ENCODE data around the gene TOP3A. TPM values are rescaled to one million over a fixed set of nuclear protein-coding genes. Genes with fewer than 3 reads are reported as not detected.

Gene TOP3A
- polyA plus RNA-seq, 1 experiment, result 11.9 TPM

DNA sequence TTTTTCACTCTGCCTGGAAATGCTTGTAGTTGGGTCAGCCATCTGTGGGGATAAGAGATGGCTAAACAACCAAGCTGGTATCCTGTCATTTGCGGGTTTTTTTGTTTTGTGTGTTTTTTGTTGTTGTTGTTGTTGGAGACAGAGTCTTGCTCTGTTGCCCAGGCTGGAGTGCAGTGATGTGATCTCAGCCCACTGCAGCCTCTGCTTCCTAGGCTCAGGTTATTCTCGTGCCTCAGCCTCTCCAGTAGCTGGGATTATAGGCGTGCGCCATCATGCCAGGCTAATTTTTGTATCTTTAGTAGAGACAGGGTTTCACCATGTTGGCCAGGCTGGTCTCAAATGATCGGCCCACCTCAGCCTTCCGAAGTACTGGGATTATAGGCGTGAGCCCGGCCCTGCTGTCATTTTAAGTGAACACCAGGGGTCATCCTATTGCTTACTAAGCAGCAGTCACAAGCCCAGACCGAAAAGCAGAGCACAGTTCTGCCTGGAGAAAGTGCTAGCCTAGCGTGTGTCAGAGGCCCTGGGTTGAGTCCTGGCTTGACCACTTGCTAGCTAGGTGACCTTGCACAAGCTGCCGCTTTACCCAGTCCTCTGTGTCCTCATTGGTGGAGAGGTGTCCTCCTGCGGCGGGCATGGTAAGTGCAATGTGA is 4.9 kb upstream of the TOP3A start:
- ChIA-PET CTCF (interaction anchor here (1.0 to 1.5 kb wide), 2 partner anchors 27 to 42 kb away, joined by 3 read pairs; no protein-coding TSS in a partner anchor), POLR2A (no interaction called here)
- TF ChIP-seq, protein P1, sequence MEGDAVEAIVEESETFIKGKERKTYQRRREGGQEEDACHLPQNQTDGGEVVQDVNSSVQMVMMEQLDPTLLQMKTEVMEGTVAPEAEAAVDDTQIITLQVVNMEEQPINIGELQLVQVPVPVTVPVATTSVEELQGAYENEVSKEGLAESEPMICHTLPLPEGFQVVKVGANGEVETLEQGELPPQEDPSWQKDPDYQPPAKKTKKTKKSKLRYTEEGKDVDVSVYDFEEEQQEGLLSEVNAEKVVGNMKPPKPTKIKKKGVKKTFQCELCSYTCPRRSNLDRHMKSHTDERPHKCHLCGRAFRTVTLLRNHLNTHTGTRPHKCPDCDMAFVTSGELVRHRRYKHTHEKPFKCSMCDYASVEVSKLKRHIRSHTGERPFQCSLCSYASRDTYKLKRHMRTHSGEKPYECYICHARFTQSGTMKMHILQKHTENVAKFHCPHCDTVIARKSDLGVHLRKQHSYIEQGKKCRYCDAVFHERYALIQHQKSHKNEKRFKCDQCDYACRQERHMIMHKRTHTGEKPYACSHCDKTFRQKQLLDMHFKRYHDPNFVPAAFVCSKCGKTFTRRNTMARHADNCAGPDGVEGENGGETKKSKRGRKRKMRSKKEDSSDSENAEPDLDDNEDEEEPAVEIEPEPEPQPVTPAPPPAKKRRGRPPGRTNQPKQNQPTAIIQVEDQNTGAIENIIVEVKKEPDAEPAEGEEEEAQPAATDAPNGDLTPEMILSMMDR (IDR thresholded peaks at IDR 0.05; ENCODE audit: low read depth, low read length), result peak; percentile 59
- no peak overlapping the region for H3K27ac ChIP-seq (ENCODE audit: low read depth, low read length)
- H3K4me3 ChIP-seq (ENCODE audit: low read depth, low read length), result peak overlapping the region; percentile 4; the same call in 1 of the 2 replicates
- H3K27me3 ChIP-seq (ENCODE audit: control insufficient read depth, insufficient read depth, low read length), result no peaks in the 10 kb centered on the region
- no peaks in the 10 kb centered on the region; the same call in 1 of the 2 replicates for H3K9me3 ChIP-seq (ENCODE audit: control insufficient read depth, insufficient read depth, low read length)
- peak; percentile 34 for DNase-seq (ENCODE audit: low read depth, low spot score)

GRCh38 chr17:18318771-18319450 is 4.1 kb upstream of the TOP3A start:
- TF ChIP-seq, protein P1 (IDR thresholded peaks at IDR 0.05; ENCODE audit: low read depth, low read length), result no peak
- Histone ChIP-seq H3K27ac (ENCODE audit: low read depth, low read length) (no peak overlapping the region), H3K4me3 (ENCODE audit: low read depth, low read length) (no peak overlapping the region), H3K27me3 (ENCODE audit: control insufficient read depth, insufficient read depth, low read length) (no peaks in the 10 kb centered on the region), H3K9me3 (ENCODE audit: control insufficient read depth, insufficient read depth, low read length) (no peaks in the 10 kb centered on the region; the same call in 1 of the 2 replicates)
- CTCF ChIA-PET, result interaction anchor here (1.5 kb wide), 1 partner anchor 43 kb away, joined by 3 read pairs; no protein-coding TSS in a partner anchor
- no peak for DNase-seq (ENCODE audit: low read depth, low spot score)
- POLR2A ChIA-PET, result no interaction called here

- peak overlapping the region; percentile 31 for H3K27ac ChIP-seq (ENCODE audit: low read depth, low read length)
- ChIA-PET CTCF (no interaction called here), POLR2A (no interaction called here)
- H3K27me3 ChIP-seq (ENCODE audit: control insufficient read depth, insufficient read depth, low read length), result no peaks in the 10 kb centered on the region
- no peaks in the 10 kb centered on the region; the same call in 1 of the 2 replicates for H3K9me3 ChIP-seq (ENCODE audit: control insufficient read depth, insufficient read depth, low read length)
- 0 out of 2 replicates have a peak overlapping the region, but pooled peaks have one; percentile 15 for H3K4me3 ChIP-seq (ENCODE audit: low read depth, low read length)
- no peak for DNase-seq (ENCODE audit: low read depth, low spot score)
- TF ChIP-seq, protein P1 (IDR thresholded peaks at IDR 0.05; ENCODE audit: low read depth, low read length), result no peak
Measured at GRCh38 chr17:18318117-18318516, 3.3 kb upstream of the TOP3A start.

- Histone ChIP-seq H3K4me3 (ENCODE audit: low read depth, low read length) (peak overlapping the region; percentile 93), H3K27ac (ENCODE audit: low read depth, low read length) (peak overlapping the region; percentile 96), H3K9me3 (ENCODE audit: control insufficient read depth, insufficient read depth, low read length) (no peaks in the 10 kb centered on the region; the same call in 1 of the 2 replicates), H3K27me3 (ENCODE audit: control insufficient read depth, insufficient read depth, low read length) (no peaks in the 10 kb centered on the region)
- DNase-seq (ENCODE audit: low read depth, low spot score), result no peak
- TF ChIP-seq, protein P1 (IDR thresholded peaks at IDR 0.05; ENCODE audit: low read depth, low read length), result no peak
- ChIA-PET POLR2A (interaction anchor here (0.7 kb wide), 1 partner anchor 121 kb away, joined by 3 read pairs; no protein-coding TSS in a partner anchor), CTCF (no interaction called here)
Measured at GRCh38 chr17:18315961-18316360, 1.2 kb upstream of the TOP3A start.

DNA sequence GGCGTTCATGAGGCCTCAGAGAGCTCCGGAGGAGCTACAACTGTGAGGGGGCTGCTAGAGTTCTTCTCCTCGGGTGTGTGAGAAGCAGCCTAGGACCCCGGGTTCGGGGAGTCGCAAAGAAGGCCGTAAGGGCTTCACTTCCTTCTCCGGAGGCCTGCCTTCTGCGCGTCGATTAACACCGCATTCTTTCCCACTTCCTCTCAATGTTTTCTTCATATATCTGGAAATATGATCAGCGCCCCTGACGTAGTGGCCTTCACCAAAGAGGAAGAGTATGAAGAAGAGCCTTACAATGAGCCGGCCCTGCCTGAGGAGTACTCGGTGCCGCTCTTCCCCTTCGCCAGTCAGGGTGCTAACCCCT is 748 bp upstream of the TOP3A start:
- Histone ChIP-seq H3K9me3 (ENCODE audit: control insufficient read depth, insufficient read depth, low read length) (no peaks in the 10 kb centered on the region; the same call in 1 of the 2 replicates), H3K4me3 (ENCODE audit: low read depth, low read length) (peak overlapping the region; percentile 93), H3K27ac (ENCODE audit: low read depth, low read length) (peak overlapping the region; percentile 96), H3K27me3 (ENCODE audit: control insufficient read depth, insufficient read depth, low read length) (no peaks in the 10 kb centered on the region)
- TF ChIP-seq, protein P1 (IDR thresholded peaks at IDR 0.05; ENCODE audit: low read depth, low read length), result no peak
- DNase-seq (ENCODE audit: low read depth, low spot score), result no peak
- CTCF ChIA-PET, result no interaction called here
- POLR2A ChIA-PET, result interaction anchor here (0.7 kb wide), 1 partner anchor 121 kb away, joined by 3 read pairs; no protein-coding TSS in a partner anchor

All from AG04450 (cell line).